NCI-H524 treated with DMSO at 0.1 percent for 48 hours (cell line): ENCODE data around the gene PDE4D.

Experiments used
- DNase-seq: peaks from one replicate; lab custom pipeline; 2025; lab: John Stamatoyannopoulos, UW

PDE4D gene

GRCh38 chr5:59102437-59102836 lies 791.1 kb downstream of the PDE4D start:
- DNase-seq = no peak

GRCh38 chr5:59100875-59101274 lies 792.7 kb downstream of the PDE4D start:
- no peak for DNase-seq

GRCh38 chr5:59099995-59100345 lies 793.6 kb downstream of the PDE4D start:
- DNase-seq = no peak

GRCh38 chr5:59099270-59099994 lies 794.1 kb downstream of the PDE4D start:
- no peak for DNase-seq

- DNase-seq = no peak
Observed at GRCh38 chr5:59098743-59099142, 794.8 kb downstream of the PDE4D start.

GRCh38 chr5:59097712-59098111 lies 795.8 kb downstream of the PDE4D start:
- DNase-seq = peak; percentile 23

GRCh38 chr5:59097116-59097515 lies 796.4 kb downstream of the PDE4D start:
- no peak for DNase-seq

- DNase-seq = no peak
Observed at GRCh38 chr5:59095480-59095879, 798.0 kb downstream of the PDE4D start.

- DNase-seq = no peak
Observed at GRCh38 chr5:59094864-59095263, 798.7 kb downstream of the PDE4D start.

- DNase-seq = no peak
Observed at GRCh38 chr5:59093329-59093728, 800.2 kb downstream of the PDE4D start.

- no peak for DNase-seq
Observed at GRCh38 chr5:59092758-59093157, 800.8 kb downstream of the PDE4D start.

GRCh38 chr5:59091965-59092364 lies 801.6 kb downstream of the PDE4D start:
- no peak for DNase-seq

GRCh38 chr5:59090323-59090722 lies 803.2 kb downstream of the PDE4D start:
- DNase-seq = no peak

GRCh38 chr5:59089767-59090166 lies 803.8 kb downstream of the PDE4D start:
- DNase-seq = no peak

GRCh38 chr5:59088546-59088945 lies 805.0 kb downstream of the PDE4D start:
- DNase-seq = no peak

- no peak for DNase-seq
Observed at GRCh38 chr5:59086024-59086423, 807.5 kb downstream of the PDE4D start.

- DNase-seq = peak; percentile 60
Observed at GRCh38 chr5:59081693-59082092, 811.8 kb downstream of the PDE4D start.

GRCh38 chr5:59079622-59080620 lies 813.6 kb downstream of the PDE4D start:
- DNase-seq = no peak

GRCh38 chr5:59071755-59072549 lies 821.6 kb downstream of the PDE4D start:
- no peak for DNase-seq

GRCh38 chr5:59069438-59070079 lies 824.0 kb downstream of the PDE4D start:
- DNase-seq = no peak

- no peak for DNase-seq
Observed at GRCh38 chr5:59067956-59068656, 825.4 kb downstream of the PDE4D start.
